ENCODE measurements around the gene TNFSF11.

DNA sequence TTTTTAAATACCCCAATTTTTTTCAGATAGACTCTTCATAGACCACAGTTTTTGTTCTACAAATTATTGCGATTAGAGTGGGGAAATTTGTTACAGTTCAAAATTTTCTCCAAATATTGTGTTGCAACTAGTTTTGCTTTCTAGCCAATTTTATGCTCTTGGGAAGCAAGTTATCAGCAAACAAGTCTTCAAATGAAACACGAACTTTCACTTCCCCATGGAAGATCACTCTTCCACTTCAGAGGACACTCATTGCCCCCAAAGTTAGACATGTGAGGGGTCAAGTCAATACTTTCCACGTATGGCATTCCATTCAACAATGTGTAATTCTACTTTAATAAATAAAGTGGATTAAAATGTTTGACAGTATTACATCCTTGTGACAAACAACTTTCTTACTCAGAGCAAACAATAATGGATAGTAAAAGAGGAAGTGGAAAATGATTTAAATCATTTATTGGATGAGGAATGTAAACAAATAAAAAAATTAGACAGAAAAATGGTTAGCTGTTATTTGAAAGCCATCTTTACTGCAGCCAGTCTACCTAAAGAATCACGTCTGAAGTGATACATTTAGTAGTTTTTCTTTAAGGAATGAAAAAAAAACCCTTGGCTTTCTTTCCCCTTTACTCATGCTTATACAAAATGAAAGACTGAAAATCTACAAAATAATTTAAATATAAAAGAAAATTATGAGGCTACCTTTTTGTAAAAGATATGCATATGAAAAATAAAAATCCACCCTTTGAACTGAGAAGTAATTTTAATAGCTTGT lies 41.2 kb upstream of the TNFSF11 start:
- TF ChIP-seq, protein P1, sequence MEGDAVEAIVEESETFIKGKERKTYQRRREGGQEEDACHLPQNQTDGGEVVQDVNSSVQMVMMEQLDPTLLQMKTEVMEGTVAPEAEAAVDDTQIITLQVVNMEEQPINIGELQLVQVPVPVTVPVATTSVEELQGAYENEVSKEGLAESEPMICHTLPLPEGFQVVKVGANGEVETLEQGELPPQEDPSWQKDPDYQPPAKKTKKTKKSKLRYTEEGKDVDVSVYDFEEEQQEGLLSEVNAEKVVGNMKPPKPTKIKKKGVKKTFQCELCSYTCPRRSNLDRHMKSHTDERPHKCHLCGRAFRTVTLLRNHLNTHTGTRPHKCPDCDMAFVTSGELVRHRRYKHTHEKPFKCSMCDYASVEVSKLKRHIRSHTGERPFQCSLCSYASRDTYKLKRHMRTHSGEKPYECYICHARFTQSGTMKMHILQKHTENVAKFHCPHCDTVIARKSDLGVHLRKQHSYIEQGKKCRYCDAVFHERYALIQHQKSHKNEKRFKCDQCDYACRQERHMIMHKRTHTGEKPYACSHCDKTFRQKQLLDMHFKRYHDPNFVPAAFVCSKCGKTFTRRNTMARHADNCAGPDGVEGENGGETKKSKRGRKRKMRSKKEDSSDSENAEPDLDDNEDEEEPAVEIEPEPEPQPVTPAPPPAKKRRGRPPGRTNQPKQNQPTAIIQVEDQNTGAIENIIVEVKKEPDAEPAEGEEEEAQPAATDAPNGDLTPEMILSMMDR (IDR thresholded peaks at IDR 0.05; ENCODE audit: low read length) = no peak
- no peak for TF ChIP-seq EZH2phosphoT487 (IDR thresholded peaks at IDR 0.05; ENCODE audit: low read length)
